GM12878 (cell line): ENCODE data around the gene UAP1L1. TPM values are rescaled to one million over a fixed set of nuclear protein-coding genes. Genes with fewer than 3 reads are reported as not detected.

Experiments
- ATAC-seq: fragments of 200-7000 bp; cut with Tn5 transposase; 3 replicates; pipeline ENCODE4 v1.9.1; 2020; ENCODE audit warnings: mild to moderate bottlenecking, moderate library complexity
- BruUV-seq: library from RNA; stranded (reverse); fragments of 400-500 nt; replicated peaks from 2 replicates; lab custom pipeline; 2021; lab: Mats Ljungman, UMichigan
- CTCF ChIA-PET: fragments of 300-600 bp; sonication (Branson Sonifier 250); formaldehyde crosslinking; extraction: SDS; loops from one replicate; lab custom pipeline; 2021; ENCODE audit warnings: inconsistent platforms; lab: Yijun Ruan, JAX
- POLR2A ChIA-PET: fragments of 350-600 bp; formaldehyde crosslinking; extraction: SDS; loops from one replicate; lab custom pipeline; 2021; ENCODE audit warnings: inconsistent platforms; lab: Charles Lee
- RAD21 ChIA-PET: fragments of 300-600 bp; sonication (Branson Sonifier 250); formaldehyde crosslinking; loops from one replicate; lab custom pipeline; 2023; ENCODE audit warnings: antibody characterized with exemption; ENCODE audit not compliant: unreplicated experiment; lab: Charles Lee
- SMC1A ChIA-PET: fragments of 300-600 bp; sonication (Branson Sonifier 250); formaldehyde crosslinking; loops from one replicate; lab custom pipeline; 2023; ENCODE audit not compliant: unreplicated experiment, uncharacterized antibody; lab: Charles Lee
- DNase-seq: peaks from one replicate; pipeline ENCODE4 v3.0.0-alpha.2; 2011; ENCODE audit warnings: low read depth, low spot score
- FAIRE-seq: peaks from 3 replicates; lab custom pipeline; 2011; peaks lifted over from hg19 to GRCh38; lab: Jason Lieb, UNC
- H2AFZ ChIP-seq: 2 replicates; pipeline ENCODE4 v1.6.0; 2011; ENCODE audit warnings: low read depth, low read length, control low read depth; ENCODE audit not compliant: control insufficient read depth
- H3K27ac ChIP-seq: 2 replicates; pipeline ENCODE4 v1.5.1; 2011; ENCODE audit warnings: control low read depth; ENCODE audit not compliant: control insufficient read depth, insufficient read depth
- H3K27me3 ChIP-seq, 2 experiments: replicated peaks in 1 of 2; 2 replicates each; pipeline versions ENCODE4 v1.6.0 to v1.6.1; 2011; ENCODE audit warnings: low read length in 1 of 2; ENCODE audit not compliant: control insufficient read depth in 2 of 2, insufficient read depth in 2 of 2
- H3K36me3 ChIP-seq, 2 experiments: 2 replicates each; pipeline ENCODE4 v1.5.1; 2011; ENCODE audit warnings: low read length in 1 of 2; ENCODE audit not compliant: control insufficient read depth in 2 of 2, insufficient read depth in 2 of 2
- H3K4me1 ChIP-seq: 2 replicates; pipeline ENCODE4 v1.6.1; 2011; ENCODE audit warnings: mild to moderate bottlenecking, low read length, moderate library complexity, mixed read lengths; ENCODE audit not compliant: control insufficient read depth, insufficient read depth
- H3K4me2 ChIP-seq: 2 replicates; pipeline ENCODE4 v1.6.0; 2011; ENCODE audit warnings: control low read depth; ENCODE audit not compliant: control insufficient read depth, insufficient read depth
- H3K4me3 ChIP-seq: fragments of 200-600 bp; sonication (generic); 2 replicates; pipeline ENCODE4 v1.5.1; 2016
- H3K79me2 ChIP-seq: 2 replicates; pipeline ENCODE4 v1.6.0; 2011; ENCODE audit warnings: low read length; ENCODE audit not compliant: control insufficient read depth, insufficient read depth
- H3K9ac ChIP-seq: 2 replicates; pipeline ENCODE4 v1.8.0; 2011; ENCODE audit warnings: low read length, control low read depth, mixed read lengths; ENCODE audit not compliant: control insufficient read depth, insufficient read depth
- H3K9me3 ChIP-seq: replicated peaks from 3 replicates; pipeline ENCODE4 v1.5.1; 2011; ENCODE audit warnings: mild to moderate bottlenecking, low read length; ENCODE audit not compliant: control insufficient read depth, insufficient read depth
- H4K20me1 ChIP-seq: 2 replicates; pipeline ENCODE4 v1.6.0; 2011; ENCODE audit not compliant: control insufficient read depth, insufficient read depth
- HDGF ChIP-seq: fragments of 450-650 bp; IDR thresholded peaks from 2 replicates; pipeline ENCODE4 v1.6.1; 2016; ENCODE audit warnings: antibody characterized with exemption
- SMAD5 ChIP-seq: IDR thresholded peaks from 2 replicates; pipeline ENCODE4 v1.6.1; 2016; ENCODE audit warnings: antibody characterized with exemption, low read depth
- WGBS: methylation state at CpG from one replicate; pipeline ENCODE4 v1.1.6; 2016; ENCODE audit warnings: low lambda C conversion rate; ENCODE audit not compliant: insufficient replicate concordance, insufficient coverage; ENCODE audit errors: missing lambda C conversion rate; 5-methylcytosine and 5-hydroxymethylcytosine counted together
- in situ Hi-C: fragments of 300-500 bp; cut with MboI; formaldehyde crosslinking; loops from 9 replicates; pipeline ENCODE4 v1.14.3; 2018; ENCODE audit warnings: mixed read lengths
- intact Hi-C: fragments of 100-400 bp; cut with micrococcal nuclease; formaldehyde crosslinking; loops from one replicate; pipeline ENCODE4 v1.14.2; 2022; ENCODE audit not compliant: unreplicated experiment
- polyA plus RNA-seq, 11 experiments: library from polyadenylated mRNA; depleted of rRNA in 4 of 11; unstranded in 6 of 11; stranded (reverse) in 5 of 11; fragments of >200 nt; fragmentation: Nextera tagmentation in 4 of 11; fragmentation: Illumina TruSeq in 1 of 11; extraction: Ambion mirVana in 4 of 11; extraction: Trizol in 1 of 11; gene quantifications; 1 replicate in 1 of 11; 2 replicates in 10 of 11; pipeline versions ENCODE4 v1.2.1 to v1.2.3, GENCODE V29; 2011 to 2016; ENCODE audit warnings: inconsistent platforms in 2 of 11, missing spikeins in 2 of 11, low read depth in 1 of 11
- total RNA-seq, 4 experiments: library from RNA; depleted of rRNA in 3 of 4; stranded (reverse); fragments of >200 nt in 3 of 4; fragmentation: Illumina TruSeq in 1 of 4; extraction: Trizol in 1 of 4; gene quantifications; 2 replicates each; pipeline versions ENCODE4 v1.2.1 to v1.2.3, GENCODE V29; 2013 to 2021
- TF ChIP-seq, protein P1 (sequence below): fragments of 450-650 bp; formaldehyde crosslinking; IDR thresholded peaks from 2 replicates; pipeline ENCODE4 v1.4.0; 2022; ENCODE audit warnings: mild to moderate bottlenecking, moderate library complexity

Gene UAP1L1
- total and polyA plus RNA-seq, 10 of the 15 experiments (the other 5 are each of a cell fraction or from before 2014, with no cell fraction given): 0.29 to 15.7 (median 5.8) TPM

DNA sequence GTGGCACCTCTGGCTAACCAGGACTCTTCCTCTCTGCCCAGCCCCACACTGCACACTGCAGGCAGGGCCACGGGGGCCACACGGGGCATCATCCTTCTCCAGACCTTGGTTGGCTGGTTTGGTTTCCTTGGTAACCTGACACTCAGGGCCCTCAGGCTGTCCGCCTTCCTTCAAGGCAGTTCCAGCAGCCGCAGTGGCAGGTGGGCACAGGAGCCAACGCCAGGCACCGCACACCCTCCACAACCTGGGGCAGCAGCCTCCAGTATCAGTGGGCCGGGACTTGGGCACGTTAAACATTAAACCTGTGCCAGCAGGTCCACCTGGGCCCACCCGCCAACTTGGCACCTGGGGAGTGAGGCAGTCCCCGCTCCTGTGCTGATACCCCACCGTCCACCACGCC is 33.3 kb upstream of the UAP1L1 start:
- H3K4me2 ChIP-seq: no peak overlapping the region
- H3K4me3 ChIP-seq: no peak overlapping the region

More for the DNA sequence above, 33.3 kb upstream of the UAP1L1 start:
- H3K9me3 ChIP-seq: no peaks in the 10 kb centered on the region
- no peak overlapping the region for H3K9ac ChIP-seq
- H2AFZ ChIP-seq: no peak overlapping the region
- H4K20me1 ChIP-seq: no peaks in the 10 kb centered on the region
- peaks cover 9 to 13% of the 10 kb centered on the region in 2 experiments; a peak in 3 of 4 replicates for H3K27me3 ChIP-seq
- ChIA-PET SMC1A (no interaction called here), POLR2A (no interaction called here), RAD21 (no interaction called here), CTCF (interaction anchor here (1.4 to 1.6 kb wide), 2 partner anchors 9 to 20 kb away, joined by 4 to 9 read pairs; no protein-coding TSS in a partner anchor)
- in situ Hi-C loops: no loop called here
- WGBS: 63% methylated on average over 12 of the region's 12 CpGs
- intact Hi-C loops: loop anchor here (10.0 kb wide), 1 partner anchor 181 kb away; the partner anchor contains the start of genes CYSRT1, RNF208 and RNF224
- FAIRE-seq (no peak), DNase-seq (no peak), ATAC-seq (no peak)
- no peaks in the 10 kb centered on the region for H3K4me1 ChIP-seq
- no peak overlapping the region for H3K27ac ChIP-seq
- BruUV-seq: no TSS peak
- H3K79me2 ChIP-seq: no peaks in the 10 kb centered on the region
- TF ChIP-seq HDGF: no peak
- no peak for TF ChIP-seq SMAD5
- TF ChIP-seq, protein P1, sequence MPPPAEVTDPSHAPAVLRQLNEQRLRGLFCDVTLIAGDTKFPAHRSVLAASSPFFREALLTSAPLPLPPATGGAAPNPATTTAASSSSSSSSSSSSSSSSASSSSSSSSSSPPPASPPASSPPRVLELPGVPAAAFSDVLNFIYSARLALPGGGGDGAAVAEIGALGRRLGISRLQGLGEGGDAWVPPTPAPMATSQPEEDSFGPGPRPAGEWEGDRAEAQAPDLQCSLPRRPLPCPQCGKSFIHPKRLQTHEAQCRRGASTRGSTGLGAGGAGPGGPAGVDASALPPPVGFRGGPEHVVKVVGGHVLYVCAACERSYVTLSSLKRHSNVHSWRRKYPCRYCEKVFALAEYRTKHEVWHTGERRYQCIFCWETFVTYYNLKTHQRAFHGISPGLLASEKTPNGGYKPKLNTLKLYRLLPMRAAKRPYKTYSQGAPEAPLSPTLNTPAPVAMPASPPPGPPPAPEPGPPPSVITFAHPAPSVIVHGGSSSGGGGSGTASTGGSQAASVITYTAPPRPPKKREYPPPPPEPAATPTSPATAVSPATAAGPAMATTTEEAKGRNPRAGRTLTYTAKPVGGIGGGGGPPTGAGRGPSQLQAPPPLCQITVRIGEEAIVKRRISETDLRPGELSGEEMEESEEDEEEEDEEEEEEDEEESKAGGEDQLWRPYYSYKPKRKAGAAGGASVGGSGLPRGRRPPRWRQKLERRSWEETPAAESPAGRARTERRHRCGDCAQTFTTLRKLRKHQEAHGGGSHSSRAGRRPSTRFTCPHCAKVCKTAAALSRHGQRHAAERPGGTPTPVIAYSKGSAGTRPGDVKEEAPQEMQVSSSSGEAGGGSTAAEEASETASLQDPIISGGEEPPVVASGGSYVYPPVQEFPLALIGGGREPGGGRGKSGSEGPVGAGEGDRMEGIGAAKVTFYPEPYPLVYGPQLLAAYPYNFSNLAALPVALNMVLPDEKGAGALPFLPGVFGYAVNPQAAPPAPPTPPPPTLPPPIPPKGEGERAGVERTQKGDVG: no peak
- H3K36me3 ChIP-seq: no peaks in the 10 kb centered on the region
